HepG2 (cell line): ENCODE measurements around the gene FBXO39. TPM values are rescaled to one million over a fixed set of nuclear protein-coding genes. Genes with fewer than 3 reads are reported as not detected.

Source experiments
- ATAC-seq: fragments of 200-7000 bp; cut with Tn5 transposase; 3 replicates; pipeline ENCODE4 v1.9.1; 2020; ENCODE audit warnings: mild to moderate bottlenecking, moderate library complexity
- BruUV-seq: library from RNA; stranded (reverse); fragments of 400-500 nt; replicated peaks from 2 replicates; lab custom pipeline; 2021; lab: Mats Ljungman, UMichigan
- CTCF ChIA-PET: fragments of 300-600 bp; formaldehyde crosslinking; extraction: SDS; loops from one replicate; lab custom pipeline; 2021; ENCODE audit warnings: low total read pairs, inconsistent platforms, low intra/inter-chr PET ratio; lab: Yijun Ruan, JAX
- POLR2A ChIA-PET: fragments of 350-600 bp; sonication (Branson Sonifier 250); formaldehyde crosslinking; loops from one replicate; lab custom pipeline; 2020; ENCODE audit warnings: antibody characterized with exemption, inconsistent platforms; lab: Yijun Ruan, JAX
- DNase-seq: peaks from one replicate; pipeline ENCODE4 v3.0.0-alpha.2; 2015; ENCODE audit warnings: low spot score
- FAIRE-seq: peaks from 3 replicates; lab custom pipeline; 2011; peaks lifted over from hg19 to GRCh38; lab: Jason Lieb, UNC
- H2AFZ ChIP-seq: one replicate; pipeline ENCODE4 v1.6.1; 2011; ENCODE audit warnings: low read length, inconsistent platforms
- H3K27ac ChIP-seq: fragments of 300-600 bp; 3 replicates; pipeline ENCODE4 v1.8.0; 2011; ENCODE audit warnings: mixed run types, mild to moderate bottlenecking, mixed read lengths, low read length, inconsistent platforms; ENCODE audit not compliant: insufficient read depth; ENCODE audit errors: extremely low read length
- H3K27me3 ChIP-seq, 2 experiments: fragments of 200-600 bp in 1 of 2; 2 replicates in 1 of 2; 3 replicates in 1 of 2; pipeline versions ENCODE4 v1.6.0 to v1.8.0; 2011; ENCODE audit warnings: low read length in 2 of 2, mild to moderate bottlenecking in 2 of 2, moderate library complexity in 2 of 2, inconsistent platforms in 1 of 2; ENCODE audit not compliant: insufficient read depth in 2 of 2, control insufficient read depth in 1 of 2
- H3K36me3 ChIP-seq, 2 experiments: fragments of 200-600 bp in 1 of 2; replicated peaks in 1 of 2; 2 replicates in 1 of 2; 3 replicates in 1 of 2; pipeline versions ENCODE4 v1.5.1 to v1.8.0; 2011; ENCODE audit warnings: low read length in 2 of 2, inconsistent platforms in 1 of 2; ENCODE audit not compliant: insufficient read depth in 2 of 2, control insufficient read depth in 1 of 2
- H3K4me1 ChIP-seq: 2 replicates; pipeline ENCODE4 v1.5.1; 2012; ENCODE audit warnings: low read length, inconsistent platforms; ENCODE audit not compliant: insufficient read depth
- H3K4me2 ChIP-seq: 2 replicates; pipeline ENCODE4 v1.6.0; 2011; ENCODE audit warnings: low read depth, low read length, inconsistent platforms
- H3K4me3 ChIP-seq, 3 experiments: fragments of 200-600 bp in 1 of 3; sonication (generic), shearing (Covaris generic) in 1 of 3; replicated peaks in 1 of 3; 2 replicates each; pipeline ENCODE4 v1.5.1; 2011 to 2016; ENCODE audit warnings: low read length in 3 of 3, inconsistent platforms in 2 of 3, low read depth in 2 of 3, mild to moderate bottlenecking in 2 of 3, control low read depth in 1 of 3, mixed read lengths in 1 of 3; ENCODE audit not compliant: insufficient read depth in 1 of 3
- H3K79me2 ChIP-seq: one replicate; pipeline ENCODE4 v1.6.1; 2011; ENCODE audit warnings: low read length, inconsistent platforms; ENCODE audit not compliant: insufficient read depth
- H3K9ac ChIP-seq: 2 replicates; pipeline ENCODE4 v1.6.0; 2011; ENCODE audit warnings: mild to moderate bottlenecking, low read depth, low read length, inconsistent platforms; ENCODE audit not compliant: insufficient read depth
- H3K9me3 ChIP-seq: 2 replicates; pipeline ENCODE4 v1.5.1; 2012; ENCODE audit warnings: mild to moderate bottlenecking, low read length
- H4K20me1 ChIP-seq: 2 replicates; pipeline ENCODE4 v1.6.0; 2011; ENCODE audit warnings: inconsistent platforms, mild to moderate bottlenecking, low read length, moderate library complexity; ENCODE audit not compliant: insufficient read depth
- ATAD3A ChIP-seq: sonication (generic); formaldehyde crosslinking; IDR thresholded peaks from 2 replicates; pipeline ENCODE4 v1.4.0; 2020; ENCODE audit warnings: missing genetic modification reagents
- LCORL ChIP-seq, 2 experiments: fragments of 450-650 bp in 1 of 2; sonication (generic) in 1 of 2; formaldehyde crosslinking in 1 of 2; IDR thresholded peaks; 2 replicates each; pipeline versions ENCODE4 v1.5.0 to v1.6.1; 2017 to 2020; ENCODE audit warnings: antibody characterized with exemption in 1 of 2, missing genetic modification reagents in 1 of 2
- RFX3 ChIP-seq: IDR thresholded peaks from 2 replicates; pipeline ENCODE4 v1.6.1; 2016; ENCODE audit warnings: missing biosample characterization, missing genetic modification reagents
- RXRB ChIP-seq: IDR thresholded peaks from 2 replicates; pipeline ENCODE4 v1.6.1; 2016; ENCODE audit warnings: borderline replicate concordance, missing genetic modification reagents, missing compliant biosample characterization
- ZBTB44 ChIP-seq: sonication (generic); formaldehyde crosslinking; IDR thresholded peaks from 2 replicates; pipeline ENCODE4 v1.4.0; 2020; ENCODE audit warnings: missing genetic modification reagents
- ZFP82 ChIP-seq: sonication (generic); formaldehyde crosslinking; IDR thresholded peaks from 2 replicates; pipeline ENCODE4 v1.5.1; 2020; ENCODE audit warnings: mild to moderate bottlenecking, missing genetic modification reagents, borderline replicate concordance
- ZFY ChIP-seq: sonication (generic); formaldehyde crosslinking; IDR thresholded peaks from 2 replicates; pipeline ENCODE4 v1.4.0; 2020; ENCODE audit warnings: missing genetic modification reagents
- ZHX1 ChIP-seq: sonication (generic); formaldehyde crosslinking; IDR thresholded peaks from 2 replicates; pipeline ENCODE4 v1.8.1; 2022; ENCODE audit warnings: low read depth, mild to moderate bottlenecking, missing genetic modification reagents
- ZNF205 ChIP-seq: IDR thresholded peaks from 2 replicates; pipeline ENCODE4 v1.6.1; 2018; ENCODE audit warnings: missing biosample characterization, missing genetic modification reagents
- ZNF207 ChIP-seq: fragments of 450-650 bp; IDR thresholded peaks from 2 replicates; pipeline ENCODE4 v1.6.1; 2016; ENCODE audit warnings: antibody characterized with exemption, borderline replicate concordance
- ZNF224 ChIP-seq: sonication (generic); formaldehyde crosslinking; IDR thresholded peaks from 2 replicates; pipeline ENCODE4 v1.5.0; 2020; ENCODE audit warnings: mild to moderate bottlenecking, missing genetic modification reagents
- ZNF333 ChIP-seq: sonication (generic); formaldehyde crosslinking; IDR thresholded peaks from 2 replicates; pipeline ENCODE4 v1.4.0; 2020; ENCODE audit warnings: mild to moderate bottlenecking, missing genetic modification reagents, borderline replicate concordance
- ZNF644 ChIP-seq: IDR thresholded peaks from 2 replicates; pipeline ENCODE4 v1.6.1; 2016; ENCODE audit warnings: low read depth
- ZNF691 ChIP-seq: sonication (generic); formaldehyde crosslinking; IDR thresholded peaks from 2 replicates; pipeline ENCODE4 v1.4.0; 2020; ENCODE audit warnings: missing genetic modification reagents, low read depth, mild to moderate bottlenecking, borderline replicate concordance
- ZNF768 ChIP-seq: sonication (generic); formaldehyde crosslinking; IDR thresholded peaks from 2 replicates; pipeline ENCODE4 v1.4.0; 2020; ENCODE audit warnings: missing genetic modification reagents
- ZNF770 ChIP-seq: sonication (generic); formaldehyde crosslinking; IDR thresholded peaks from 2 replicates; pipeline ENCODE4 v1.5.0; 2020; ENCODE audit warnings: mild to moderate bottlenecking, missing genetic modification reagents
- ZNF775 ChIP-seq: sonication (generic); formaldehyde crosslinking; IDR thresholded peaks from 2 replicates; pipeline ENCODE4 v1.4.0; 2020; ENCODE audit warnings: missing genetic modification reagents, mild to moderate bottlenecking, moderate library complexity, borderline replicate concordance
- WGBS: methylation state at CpG from one replicate; pipeline ENCODE4 v1.1.6; 2017; ENCODE audit warnings: low lambda C conversion rate; 5-methylcytosine and 5-hydroxymethylcytosine counted together
- in situ Hi-C: cut with HindIII; loops from 2 replicates; pipeline ENCODE4 v1.10.0; 2017; ENCODE audit warnings: low pct_unique_long_range_greater_than_20kb; ENCODE audit not compliant: extremely low pct_ligation_motif_present
- intact Hi-C: fragments of 100-400 bp; cut with micrococcal nuclease; formaldehyde crosslinking; loops from one replicate; pipeline ENCODE4 v1.10.0; 2022; ENCODE audit not compliant: unreplicated experiment
- polyA plus RNA-seq, 8 experiments: library from polyadenylated mRNA; depleted of rRNA in 3 of 8; stranded (reverse) in 7 of 8; unstranded in 1 of 8; fragments of >200 nt; fragmentation: Illumina TruSeq in 4 of 8; extraction: Trizol in 4 of 8; gene quantifications; 2 replicates each; pipeline versions ENCODE4 v1.2.1 to v1.2.3, GENCODE V29; 2011 to 2016; ENCODE audit warnings: low read depth in 4 of 8, missing spikeins in 1 of 8, mixed read lengths in 1 of 8; ENCODE audit not compliant: insufficient read depth in 1 of 8
- total RNA-seq, 5 experiments: library from RNA; depleted of rRNA; stranded (reverse); fragments of >200 nt; fragmentation: Illumina TruSeq; extraction: Trizol; gene quantifications; 2 replicates each; pipeline ENCODE4 v1.2.3, GENCODE V29; 2016; ENCODE audit warnings: low read depth in 1 of 5

FBXO39 gene
- total and polyA plus RNA-seq, 2 of the 13 experiments (the other 11 are each of a cell fraction or from before 2014, with no cell fraction given) = 0.09 TPM; not detected in 1

- in situ Hi-C loops = no loop called here
- ChIA-PET CTCF (no interaction called here), POLR2A (no interaction called here)
- Histone ChIP-seq H3K9me3 (no peaks in the 10 kb centered on the region), H3K79me2 (no peaks in the 10 kb centered on the region), H4K20me1 (no peaks in the 10 kb centered on the region), H3K36me3 (no peaks in the 10 kb centered on the region), H3K4me3 (no peak overlapping the region), H2AFZ (no peak overlapping the region), H3K4me2 (no peak overlapping the region), H3K27me3 (no peaks in the 10 kb centered on the region), H3K27ac (no peak overlapping the region), H3K9ac (no peak overlapping the region), H3K4me1 (peaks cover 58% of the 10 kb centered on the region)
- intact Hi-C loops = loop anchor here (10.0 kb wide), 1 partner anchor 79 kb away; the partner anchor contains the start of gene SLC13A5
- WGBS = 86% methylated on average over 5 of the region's 5 CpGs
- BruUV-seq = no TSS peak
- DNase-seq = no peak
- no peak for ATAC-seq
- no peak for FAIRE-seq
- TF ChIP-seq ZNF644 (CRISPR knock-in tag) (no peak), LCORL (IDR thresholded peaks at IDR 0.05) (no peak), LCORL (CRISPR knock-in tag; IDR thresholded peaks at IDR 0.05) (no peak), ZNF207 (no peak), ATAD3A (no peak), ZNF691 (CRISPR knock-in tag) (no peak), RXRB (CRISPR knock-in tag) (no peak), ZNF768 (CRISPR knock-in tag) (peak; percentile 78; the same call in 1 of the 2 replicates), ZFY (CRISPR knock-in tag) (no peak), RFX3 (CRISPR knock-in tag) (no peak), ZNF333 (CRISPR knock-in tag) (no peak), ZHX1 (CRISPR knock-in tag) (no peak), ZNF775 (CRISPR knock-in tag) (no peak), ZNF224 (CRISPR knock-in tag) (no peak), ZNF770 (no peak), ZBTB44 (CRISPR knock-in tag) (no peak), ZNF205 (no peak), ZFP82 (CRISPR knock-in tag) (no peak)
Measured at GRCh38 chr17:6793748-6794493, 17.9 kb downstream of the FBXO39 start.
